ENCODE measurements around the gene OSM.

The OSM gene

DNA sequence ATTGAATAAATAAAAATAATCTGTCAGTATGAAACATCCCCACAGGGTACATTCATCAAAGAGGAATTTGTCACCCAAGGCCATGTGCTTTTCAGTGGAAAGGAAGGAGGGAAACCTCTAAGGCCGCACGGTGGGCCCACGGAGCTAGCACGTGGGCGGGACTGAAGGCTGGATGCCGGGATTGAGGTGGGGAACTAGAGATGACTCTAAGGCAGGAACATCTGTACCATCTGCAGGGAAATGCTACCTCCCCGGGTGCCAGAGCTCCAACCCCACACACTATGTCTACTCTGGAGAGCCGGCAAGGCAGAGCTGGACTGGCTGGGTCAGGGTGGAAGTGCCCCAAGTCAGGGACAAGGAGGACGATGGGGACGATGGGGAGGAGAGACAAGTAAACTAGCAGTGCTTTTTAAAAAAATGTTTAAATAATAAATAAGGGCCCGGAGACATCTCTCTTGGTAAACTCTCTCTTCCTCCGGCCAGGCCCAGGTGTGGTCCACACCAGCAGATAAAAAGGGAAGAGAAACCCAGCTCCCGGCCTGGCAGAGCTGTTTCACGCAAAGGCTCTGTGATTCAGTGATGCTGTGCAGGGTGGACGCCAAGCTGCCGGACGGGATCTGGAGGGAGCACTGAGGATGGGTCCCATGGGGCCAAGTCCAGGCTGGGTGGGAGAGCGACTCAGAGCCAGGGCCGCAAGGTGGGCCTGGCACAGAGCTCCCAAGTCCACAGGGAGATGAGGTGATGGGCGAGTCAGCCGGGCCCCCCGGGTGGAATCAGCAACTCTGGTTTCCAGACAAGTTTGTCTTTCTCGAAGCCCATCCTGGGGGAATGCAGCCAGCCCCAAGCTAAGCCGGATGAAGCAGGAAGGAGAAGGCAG is 25.9 kb downstream of the OSM start:
- peaks cover 0 to 29% of the 10 kb centered on the region in 2 experiments; a peak in 1 of 3 replicates for H3K36me3 ChIP-seq (ENCODE audit: control insufficient read depth in 2 of 2, insufficient read depth in 1 of 2, low read length in 2 of 2)
- ChIA-PET CTCF (interaction anchor here (0.7 to 2.0 kb wide), 3 partner anchors 15 to 22 kb away, joined by 3 to 8 read pairs (median 3); no protein-coding TSS in a partner anchor), POLR2A (no interaction called here)
- H3K9me3 ChIP-seq (ENCODE audit: control insufficient read depth, insufficient read depth, low read depth, low read length), result no peaks in the 10 kb centered on the region
- no peak overlapping the region for H3K4me3 ChIP-seq (ENCODE audit: low read depth, low read length)
- H3K27ac ChIP-seq (ENCODE audit: extremely low read depth, low read depth, low read length), result no peak overlapping the region
- peaks cover 3% of the 10 kb centered on the region; the same call in 1 of the 2 replicates for H3K4me1 ChIP-seq (ENCODE audit: control insufficient read depth, insufficient read depth, low read length)
- TF ChIP-seq ZNF514 (tag by site-specific recombination; IDR thresholded peaks at IDR 0.05), result no peak
- no peak for TF ChIP-seq HOXD13 (CRISPR knock-in tag; IDR thresholded peaks at IDR 0.05; ENCODE audit: borderline replicate concordance)
- no peak for TF ChIP-seq YY2 (tag by site-specific recombination; IDR thresholded peaks at IDR 0.05)
- no peak for TF ChIP-seq SCRT1 (tag by site-specific recombination; IDR thresholded peaks at IDR 0.05; ENCODE audit: borderline replicate concordance)
- no peak for TF ChIP-seq ZFP41 (tag by site-specific recombination; IDR thresholded peaks at IDR 0.05; ENCODE audit: borderline replicate concordance)
- TF ChIP-seq MEIS1 (CRISPR knock-in tag; IDR thresholded peaks at IDR 0.05; ENCODE audit: borderline replicate concordance), result no peak
- TF ChIP-seq ZNF16 (tag by site-specific recombination; IDR thresholded peaks at IDR 0.05; ENCODE audit: low read depth), result no peak
- no peak for TF ChIP-seq ZNF561 (tag by site-specific recombination; IDR thresholded peaks at IDR 0.05; ENCODE audit: borderline replicate concordance)
- TF ChIP-seq, protein P1, sequence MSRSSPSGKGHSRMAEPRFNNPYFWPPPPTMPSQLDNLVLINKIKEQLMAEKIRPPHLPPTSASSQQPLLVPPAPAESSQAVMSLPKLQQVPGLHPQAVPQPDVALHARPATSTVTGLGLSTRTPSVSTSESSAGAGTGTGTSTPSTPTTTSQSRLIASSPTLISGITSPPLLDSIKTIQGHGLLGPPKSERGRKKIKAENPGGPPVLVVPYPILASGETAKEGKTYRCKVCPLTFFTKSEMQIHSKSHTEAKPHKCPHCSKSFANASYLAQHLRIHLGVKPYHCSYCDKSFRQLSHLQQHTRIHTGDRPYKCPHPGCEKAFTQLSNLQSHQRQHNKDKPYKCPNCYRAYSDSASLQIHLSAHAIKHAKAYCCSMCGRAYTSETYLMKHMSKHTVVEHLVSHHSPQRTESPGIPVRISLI (tag by site-specific recombination; IDR thresholded peaks at IDR 0.05), result no peak
- TF ChIP-seq ZBTB1 (tag by site-specific recombination; IDR thresholded peaks at IDR 0.05), result no peak
- no peak for TF ChIP-seq TRIM28 (IDR thresholded peaks at IDR 0.05; ENCODE audit: borderline replicate concordance, low read length)
- no peak for TF ChIP-seq ZFP3 (tag by site-specific recombination; IDR thresholded peaks at IDR 0.05; ENCODE audit: low read depth)
- TF ChIP-seq ZFHX2 (tag by site-specific recombination; conservative IDR thresholded peaks at IDR 0.05), result peak; percentile 65
- TF ChIP-seq, protein P2, sequence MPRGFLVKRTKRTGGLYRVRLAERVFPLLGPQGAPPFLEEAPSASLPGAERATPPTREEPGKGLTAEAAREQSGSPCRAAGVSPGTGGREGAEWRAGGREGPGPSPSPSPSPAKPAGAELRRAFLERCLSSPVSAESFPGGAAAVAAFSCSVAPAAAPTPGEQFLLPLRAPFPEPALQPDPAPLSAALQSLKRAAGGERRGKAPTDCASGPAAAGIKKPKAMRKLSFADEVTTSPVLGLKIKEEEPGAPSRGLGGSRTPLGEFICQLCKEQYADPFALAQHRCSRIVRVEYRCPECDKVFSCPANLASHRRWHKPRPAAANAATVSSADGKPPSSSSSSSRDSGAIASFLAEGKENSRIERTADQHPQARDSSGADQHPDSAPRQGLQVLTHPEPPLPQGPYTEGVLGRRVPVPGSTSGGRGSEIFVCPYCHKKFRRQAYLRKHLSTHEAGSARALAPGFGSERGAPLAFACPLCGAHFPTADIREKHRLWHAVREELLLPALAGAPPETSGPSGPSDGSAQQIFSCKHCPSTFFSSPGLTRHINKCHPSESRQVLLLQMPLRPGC (tag by site-specific recombination; IDR thresholded peaks at IDR 0.05), result no peak
- no peak for TF ChIP-seq ZNF274 (IDR thresholded peaks at IDR 0.05; ENCODE audit: low read length)
- no peak for TF ChIP-seq ZNF274 (tag by site-specific recombination; IDR thresholded peaks at IDR 0.05; ENCODE audit: borderline replicate concordance)
- TF ChIP-seq SALL2 (tag by site-specific recombination; IDR thresholded peaks at IDR 0.05; ENCODE audit: borderline replicate concordance), result no peak
- no peak for TF ChIP-seq ZNF19 (tag by site-specific recombination; IDR thresholded peaks at IDR 0.05; ENCODE audit: low read depth)
- no peak for TF ChIP-seq ZNF302 (tag by site-specific recombination; IDR thresholded peaks at IDR 0.05; ENCODE audit: low read depth)
- TF ChIP-seq GLIS1 (tag by site-specific recombination; IDR thresholded peaks at IDR 0.05), result 0 out of 2 replicates have a peak, but pooled peaks have one; percentile 12
- TF ChIP-seq ZBTB48 (tag by site-specific recombination; IDR thresholded peaks at IDR 0.05), result no peak
- TF ChIP-seq, protein P3, sequence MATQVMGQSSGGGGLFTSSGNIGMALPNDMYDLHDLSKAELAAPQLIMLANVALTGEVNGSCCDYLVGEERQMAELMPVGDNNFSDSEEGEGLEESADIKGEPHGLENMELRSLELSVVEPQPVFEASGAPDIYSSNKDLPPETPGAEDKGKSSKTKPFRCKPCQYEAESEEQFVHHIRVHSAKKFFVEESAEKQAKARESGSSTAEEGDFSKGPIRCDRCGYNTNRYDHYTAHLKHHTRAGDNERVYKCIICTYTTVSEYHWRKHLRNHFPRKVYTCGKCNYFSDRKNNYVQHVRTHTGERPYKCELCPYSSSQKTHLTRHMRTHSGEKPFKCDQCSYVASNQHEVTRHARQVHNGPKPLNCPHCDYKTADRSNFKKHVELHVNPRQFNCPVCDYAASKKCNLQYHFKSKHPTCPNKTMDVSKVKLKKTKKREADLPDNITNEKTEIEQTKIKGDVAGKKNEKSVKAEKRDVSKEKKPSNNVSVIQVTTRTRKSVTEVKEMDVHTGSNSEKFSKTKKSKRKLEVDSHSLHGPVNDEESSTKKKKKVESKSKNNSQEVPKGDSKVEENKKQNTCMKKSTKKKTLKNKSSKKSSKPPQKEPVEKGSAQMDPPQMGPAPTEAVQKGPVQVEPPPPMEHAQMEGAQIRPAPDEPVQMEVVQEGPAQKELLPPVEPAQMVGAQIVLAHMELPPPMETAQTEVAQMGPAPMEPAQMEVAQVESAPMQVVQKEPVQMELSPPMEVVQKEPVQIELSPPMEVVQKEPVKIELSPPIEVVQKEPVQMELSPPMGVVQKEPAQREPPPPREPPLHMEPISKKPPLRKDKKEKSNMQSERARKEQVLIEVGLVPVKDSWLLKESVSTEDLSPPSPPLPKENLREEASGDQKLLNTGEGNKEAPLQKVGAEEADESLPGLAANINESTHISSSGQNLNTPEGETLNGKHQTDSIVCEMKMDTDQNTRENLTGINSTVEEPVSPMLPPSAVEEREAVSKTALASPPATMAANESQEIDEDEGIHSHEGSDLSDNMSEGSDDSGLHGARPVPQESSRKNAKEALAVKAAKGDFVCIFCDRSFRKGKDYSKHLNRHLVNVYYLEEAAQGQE (tag by site-specific recombination; IDR thresholded peaks at IDR 0.05), result no peak
- TF ChIP-seq, protein P4, sequence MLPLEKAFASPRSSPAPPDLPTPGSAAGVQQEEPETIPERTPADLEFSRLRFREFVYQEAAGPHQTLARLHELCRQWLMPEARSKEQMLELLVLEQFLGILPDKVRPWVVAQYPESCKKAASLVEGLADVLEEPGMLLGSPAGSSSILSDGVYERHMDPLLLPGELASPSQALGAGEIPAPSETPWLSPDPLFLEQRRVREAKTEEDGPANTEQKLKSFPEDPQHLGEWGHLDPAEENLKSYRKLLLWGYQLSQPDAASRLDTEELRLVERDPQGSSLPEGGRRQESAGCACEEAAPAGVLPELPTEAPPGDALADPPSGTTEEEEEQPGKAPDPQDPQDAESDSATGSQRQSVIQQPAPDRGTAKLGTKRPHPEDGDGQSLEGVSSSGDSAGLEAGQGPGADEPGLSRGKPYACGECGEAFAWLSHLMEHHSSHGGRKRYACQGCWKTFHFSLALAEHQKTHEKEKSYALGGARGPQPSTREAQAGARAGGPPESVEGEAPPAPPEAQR (tag by site-specific recombination; IDR thresholded peaks at IDR 0.05), result no peak
- no peak for TF ChIP-seq ZSCAN23 (tag by site-specific recombination; IDR thresholded peaks at IDR 0.05)
- TF ChIP-seq, protein P5, sequence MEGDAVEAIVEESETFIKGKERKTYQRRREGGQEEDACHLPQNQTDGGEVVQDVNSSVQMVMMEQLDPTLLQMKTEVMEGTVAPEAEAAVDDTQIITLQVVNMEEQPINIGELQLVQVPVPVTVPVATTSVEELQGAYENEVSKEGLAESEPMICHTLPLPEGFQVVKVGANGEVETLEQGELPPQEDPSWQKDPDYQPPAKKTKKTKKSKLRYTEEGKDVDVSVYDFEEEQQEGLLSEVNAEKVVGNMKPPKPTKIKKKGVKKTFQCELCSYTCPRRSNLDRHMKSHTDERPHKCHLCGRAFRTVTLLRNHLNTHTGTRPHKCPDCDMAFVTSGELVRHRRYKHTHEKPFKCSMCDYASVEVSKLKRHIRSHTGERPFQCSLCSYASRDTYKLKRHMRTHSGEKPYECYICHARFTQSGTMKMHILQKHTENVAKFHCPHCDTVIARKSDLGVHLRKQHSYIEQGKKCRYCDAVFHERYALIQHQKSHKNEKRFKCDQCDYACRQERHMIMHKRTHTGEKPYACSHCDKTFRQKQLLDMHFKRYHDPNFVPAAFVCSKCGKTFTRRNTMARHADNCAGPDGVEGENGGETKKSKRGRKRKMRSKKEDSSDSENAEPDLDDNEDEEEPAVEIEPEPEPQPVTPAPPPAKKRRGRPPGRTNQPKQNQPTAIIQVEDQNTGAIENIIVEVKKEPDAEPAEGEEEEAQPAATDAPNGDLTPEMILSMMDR (tag by site-specific recombination; IDR thresholded peaks at IDR 0.05), result no peak
- no peak for TF ChIP-seq ZBTB17 (tag by site-specific recombination; IDR thresholded peaks at IDR 0.05)
- no peak for TF ChIP-seq ZNF658 (tag by site-specific recombination; IDR thresholded peaks at IDR 0.05)
- peak; percentile 7; the same call in 1 of the 2 replicates for TF ChIP-seq ZIC2 (tag by site-specific recombination; IDR thresholded peaks at IDR 0.05)
- TF ChIP-seq GLIS2 (tag by site-specific recombination; IDR thresholded peaks at IDR 0.05), result no peak
